GM18502 (cell line): ENCODE measurements around the gene ZNF100.
"Not testable (repeated sequence)": the region's sequence is repeated elsewhere in the genome, so short reads cannot be mapped to it uniquely, and the experiment has no call there.

Experiments
- ATAC-seq: cut with Tn5 transposase; IDR thresholded peaks from one replicate; pipeline ENCODE4 v1.9.1; 2021; ENCODE audit warnings: mild to moderate bottlenecking; ENCODE audit not compliant: unreplicated experiment, poor library complexity

ZNF100 gene

GRCh38 chr19:21707065-21707464 lies 60.3 kb downstream of the ZNF100 start:
- no peak for ATAC-seq

- no peak for ATAC-seq
Observed at GRCh38 chr19:21705393-21705792, 62.0 kb downstream of the ZNF100 start.

GRCh38 chr19:21704320-21704719 lies 63.1 kb downstream of the ZNF100 start:
- no peak for ATAC-seq

GRCh38 chr19:21699197-21699596 lies 68.2 kb downstream of the ZNF100 start:
- no peak for ATAC-seq

GRCh38 chr19:21698215-21698614 lies 69.2 kb downstream of the ZNF100 start:
- no peak for ATAC-seq

GRCh38 chr19:21697698-21698097 lies 69.7 kb downstream of the ZNF100 start:
- ATAC-seq = no peak

GRCh38 chr19:21694171-21694906 lies 73.0 kb downstream of the ZNF100 start:
- no peak for ATAC-seq

GRCh38 chr19:21693399-21693798 lies 74.0 kb downstream of the ZNF100 start:
- ATAC-seq = no peak

GRCh38 chr19:21691661-21692060 lies 75.7 kb downstream of the ZNF100 start:
- ATAC-seq = no peak

GRCh38 chr19:21688464-21688863 lies 78.9 kb downstream of the ZNF100 start:
- no peak for ATAC-seq

GRCh38 chr19:21680671-21681070 lies 86.7 kb downstream of the ZNF100 start:
- ATAC-seq = no peak

- ATAC-seq = no peak
Observed at GRCh38 chr19:21680026-21680425, 87.4 kb downstream of the ZNF100 start.

GRCh38 chr19:21677696-21678418 lies 89.5 kb downstream of the ZNF100 start:
- ATAC-seq = no peak

- no peak for ATAC-seq
Observed at GRCh38 chr19:21674454-21674853, 92.9 kb downstream of the ZNF100 start.

GRCh38 chr19:21673479-21673878 lies 93.9 kb downstream of the ZNF100 start:
- ATAC-seq = not testable (repeated sequence)
